GM20431 (cell line): ENCODE measurements around the gene ANXA6.

Experiments
- in situ Hi-C: fragments of 300-500 bp; cut with MseI, MboI; formaldehyde crosslinking; loops from one replicate; pipeline ENCODE4 v1.15.0; 2020; ENCODE audit warnings: low sequenced_read_pairs; ENCODE audit not compliant: unreplicated experiment

Gene ANXA6

GRCh38 chr5:151071021-151071420 lies 86.6 kb downstream of the ANXA6 start:
- in situ Hi-C loops = no loop called here

DNA sequence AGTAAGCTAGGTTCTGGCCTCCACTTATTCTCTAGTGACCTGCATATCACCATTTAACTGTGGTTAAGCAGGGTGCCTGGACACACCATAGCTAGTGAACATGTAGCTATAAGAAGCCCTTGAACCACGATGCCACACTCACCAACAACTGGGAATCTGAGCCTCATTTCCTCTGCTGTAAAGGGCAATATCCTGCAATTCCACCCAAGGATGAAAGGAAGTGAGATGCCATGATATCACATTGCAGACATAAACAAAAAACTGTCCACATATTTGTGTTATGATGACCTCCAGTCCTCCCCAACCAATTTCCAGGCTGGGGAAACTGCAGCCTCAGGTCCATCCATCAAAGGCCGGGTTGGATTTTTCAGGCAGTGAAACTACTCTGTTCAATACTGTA lies 87.1 kb downstream of the ANXA6 start:
- in situ Hi-C loops = no loop called here

DNA sequence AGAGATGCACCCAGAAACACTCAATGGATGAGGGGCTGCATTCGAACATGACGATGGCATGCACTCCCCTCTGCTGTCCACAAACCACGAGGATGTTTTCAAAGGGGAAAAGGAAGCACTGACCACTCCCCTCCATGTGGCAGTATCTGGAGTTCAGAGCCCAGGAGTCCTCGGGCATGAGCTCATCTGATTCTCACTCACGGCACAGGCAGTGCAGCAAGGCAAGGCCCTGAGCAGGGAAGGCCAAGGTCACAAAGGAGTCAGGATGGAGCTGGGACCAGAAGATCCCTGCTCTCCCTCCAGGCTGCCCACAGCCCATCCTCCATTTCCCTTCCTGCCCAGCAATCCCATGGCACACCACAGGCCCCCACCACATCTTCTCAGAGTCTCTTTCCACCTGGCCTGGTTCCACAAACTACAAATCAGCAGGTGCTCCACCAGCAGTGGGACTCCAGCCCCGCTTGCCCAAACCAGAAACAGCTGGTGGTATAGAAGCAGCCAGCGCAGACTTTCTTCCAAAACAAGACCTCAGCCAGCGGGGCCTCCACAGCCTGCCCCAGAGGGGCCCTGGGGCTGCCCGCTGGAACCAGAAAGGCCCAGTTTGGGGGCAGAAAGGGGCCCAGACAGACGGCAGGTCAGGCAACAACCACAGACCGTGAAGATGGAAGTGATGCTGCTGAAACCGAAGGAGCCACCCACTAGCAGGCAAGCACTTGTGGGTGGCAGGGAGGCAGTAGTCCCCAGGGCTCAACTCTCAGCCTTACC lies 89.0 kb downstream of the ANXA6 start:
- in situ Hi-C loops = no loop called here

- in situ Hi-C loops = no loop called here
Observed at GRCh38 chr5:151067632-151068432, 89.7 kb downstream of the ANXA6 start.

GRCh38 chr5:151066920-151067319 lies 90.7 kb downstream of the ANXA6 start:
- in situ Hi-C loops = no loop called here

DNA sequence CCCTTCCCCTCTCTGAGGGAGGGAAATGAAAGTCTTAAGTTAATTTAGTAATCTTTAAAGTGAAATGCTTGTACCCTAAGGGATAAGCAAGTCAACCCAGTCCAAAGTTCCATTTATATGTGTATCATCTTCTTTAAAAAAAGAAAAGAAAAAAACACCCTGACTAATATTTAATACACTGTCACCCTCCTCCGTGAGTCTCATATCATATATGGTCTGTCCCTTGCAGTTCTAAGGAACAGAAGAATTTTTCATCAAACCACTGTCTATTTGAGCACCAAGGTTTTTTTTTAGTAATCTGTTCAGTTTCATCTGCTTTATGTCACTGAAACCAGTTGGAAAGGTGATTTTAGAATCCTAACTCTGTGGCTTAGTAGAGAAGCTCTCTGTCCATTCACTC lies 92.0 kb downstream of the ANXA6 start:
- in situ Hi-C loops = no loop called here

DNA sequence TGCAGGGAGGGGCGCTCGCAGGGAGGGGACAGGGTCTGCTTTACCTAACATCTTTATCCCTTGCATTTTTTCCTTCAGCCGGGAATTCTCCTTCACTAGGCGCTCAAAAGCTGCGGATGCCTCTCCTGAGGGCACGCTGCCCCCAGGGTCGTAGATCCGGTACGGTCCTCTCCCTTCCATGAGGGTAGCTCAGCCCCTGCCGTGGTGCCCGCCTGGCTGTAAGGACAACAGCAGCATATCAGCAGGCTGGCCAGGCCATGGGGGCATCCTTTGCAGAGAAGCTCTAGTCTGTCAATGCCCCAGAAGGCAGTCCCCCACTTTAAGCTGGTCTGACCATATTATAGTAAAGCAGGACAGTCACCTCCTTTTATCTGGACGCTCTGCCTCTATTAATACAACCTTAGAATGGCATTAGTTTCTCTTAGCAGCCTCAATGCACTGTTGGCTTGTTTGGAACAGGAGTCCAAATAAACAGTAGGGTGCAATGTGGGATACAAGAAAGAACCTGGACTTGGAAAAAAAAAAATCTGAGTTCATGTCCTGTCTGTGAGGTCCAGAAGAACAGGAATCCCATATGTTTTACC lies 92.6 kb downstream of the ANXA6 start:
- in situ Hi-C loops = no loop called here

DNA sequence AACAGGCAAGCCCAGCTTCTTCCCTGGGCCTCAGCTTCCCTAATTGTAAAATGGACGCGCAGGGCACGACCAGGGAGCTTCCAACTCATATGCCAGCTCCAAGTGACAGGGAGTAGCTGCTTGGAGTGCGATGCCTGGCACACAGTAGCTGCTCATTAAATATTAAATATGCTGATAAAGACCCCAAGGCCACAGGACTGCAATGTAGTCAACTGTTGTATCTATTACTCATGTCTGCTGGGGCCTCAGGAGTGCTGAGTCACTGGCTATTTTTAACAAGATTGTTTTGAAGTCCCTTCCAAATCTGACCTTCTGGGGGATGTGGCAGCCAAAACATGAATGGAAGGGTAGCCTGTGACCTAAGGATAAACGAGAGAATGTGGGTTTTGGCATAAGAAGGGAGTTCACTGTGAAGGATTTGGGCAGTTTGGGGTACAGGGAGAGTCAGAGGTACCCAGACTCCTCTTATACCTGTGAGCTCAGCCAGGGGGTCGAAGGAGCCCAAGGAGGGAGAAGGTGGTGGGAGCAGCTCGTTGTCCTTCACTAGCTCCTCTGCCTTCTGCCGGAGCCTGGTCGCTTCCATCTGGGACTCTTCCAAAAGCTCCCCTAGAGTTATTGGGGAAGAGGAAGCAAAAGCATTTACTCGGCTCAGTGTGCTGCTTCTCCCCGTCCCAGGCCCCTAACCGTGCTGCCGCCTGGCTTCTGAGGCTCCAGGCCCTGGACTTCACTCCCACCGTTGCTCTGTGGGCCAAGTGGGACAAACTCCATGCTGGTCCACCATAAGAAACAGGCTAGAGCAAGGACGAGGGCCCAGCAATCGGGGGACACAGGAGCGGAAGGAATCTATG lies 94.2 kb downstream of the ANXA6 start:
- in situ Hi-C loops = no loop called here

GRCh38 chr5:151062405-151063141 lies 95.0 kb downstream of the ANXA6 start:
- in situ Hi-C loops = no loop called here

DNA sequence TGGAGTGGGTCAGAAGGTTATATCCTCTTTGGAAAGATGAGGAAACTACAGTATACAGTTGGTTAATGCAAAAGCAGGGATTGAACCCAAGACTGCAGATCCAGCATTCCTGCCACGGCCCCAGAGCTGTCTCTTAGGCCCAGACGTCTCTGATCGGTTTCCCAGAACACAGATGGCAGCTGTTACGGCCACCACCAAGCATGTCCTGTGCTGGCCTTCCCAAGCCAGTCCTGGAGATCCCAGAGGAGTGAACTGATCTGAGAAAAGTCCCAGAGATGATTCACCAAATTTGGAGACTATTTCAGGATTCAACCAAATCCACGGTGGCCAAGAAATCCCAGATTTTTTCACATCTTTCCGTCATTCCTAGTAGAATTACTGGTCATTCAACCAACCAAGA lies 96.8 kb downstream of the ANXA6 start:
- in situ Hi-C loops = no loop called here

- in situ Hi-C loops = loop anchor here (10.0 kb wide), 1 partner anchor 56 kb away; no protein-coding TSS in a partner anchor
Observed at GRCh38 chr5:151058891-151059489, 98.6 kb downstream of the ANXA6 start.

DNA sequence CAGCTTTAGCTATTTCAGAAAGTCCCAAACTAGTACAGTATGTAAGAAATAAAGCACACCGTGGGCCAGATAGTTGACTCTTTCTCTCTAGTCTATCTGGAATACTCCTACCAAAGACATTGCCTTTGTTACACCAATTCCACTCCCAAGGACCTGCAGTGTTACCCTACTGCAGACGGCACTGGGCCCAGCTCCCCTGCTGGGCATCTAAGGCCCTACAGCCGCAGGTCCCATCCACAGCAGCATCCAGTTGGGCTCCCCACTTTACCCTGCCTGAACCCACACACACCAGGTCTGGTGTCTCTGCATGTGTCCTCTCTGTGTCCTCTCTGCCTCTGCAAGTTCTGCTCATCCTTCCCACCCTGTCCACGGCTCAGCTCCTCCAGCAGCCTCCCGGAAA lies 99.3 kb downstream of the ANXA6 start:
- in situ Hi-C loops = loop anchor here (10.0 kb wide), 1 partner anchor 56 kb away; no protein-coding TSS in a partner anchor

GRCh38 chr5:151056379-151057325 lies 100.9 kb downstream of the ANXA6 start:
- in situ Hi-C loops = loop anchor here (10.0 kb wide), 1 partner anchor 58 kb away; no protein-coding TSS in a partner anchor

DNA sequence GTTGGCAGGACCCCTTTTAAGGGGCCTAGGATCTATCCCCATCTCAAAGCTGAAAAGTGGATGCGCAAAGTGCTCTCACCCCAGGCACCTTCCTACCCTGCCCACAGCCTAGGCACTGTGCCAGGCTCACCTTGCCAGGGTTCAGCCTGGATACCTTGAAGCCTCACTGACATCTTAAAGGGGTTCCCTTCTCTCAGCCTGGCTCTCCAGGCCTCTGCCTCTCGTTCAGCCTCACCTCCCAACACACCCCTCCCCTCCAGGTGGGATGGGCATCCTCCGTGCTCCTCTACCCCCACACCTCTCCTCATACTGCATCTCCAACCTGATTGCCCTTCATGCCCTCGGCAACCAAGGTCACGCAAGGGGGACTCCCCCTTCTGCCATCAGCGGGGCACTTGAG lies 102.2 kb downstream of the ANXA6 start:
- in situ Hi-C loops = loop anchor here (10.0 kb wide), 1 partner anchor 59 kb away; no protein-coding TSS in a partner anchor

- in situ Hi-C loops = loop anchor here (10.0 kb wide), 1 partner anchor 60 kb away; no protein-coding TSS in a partner anchor
Observed at GRCh38 chr5:151054709-151055108, 102.9 kb downstream of the ANXA6 start.

DNA sequence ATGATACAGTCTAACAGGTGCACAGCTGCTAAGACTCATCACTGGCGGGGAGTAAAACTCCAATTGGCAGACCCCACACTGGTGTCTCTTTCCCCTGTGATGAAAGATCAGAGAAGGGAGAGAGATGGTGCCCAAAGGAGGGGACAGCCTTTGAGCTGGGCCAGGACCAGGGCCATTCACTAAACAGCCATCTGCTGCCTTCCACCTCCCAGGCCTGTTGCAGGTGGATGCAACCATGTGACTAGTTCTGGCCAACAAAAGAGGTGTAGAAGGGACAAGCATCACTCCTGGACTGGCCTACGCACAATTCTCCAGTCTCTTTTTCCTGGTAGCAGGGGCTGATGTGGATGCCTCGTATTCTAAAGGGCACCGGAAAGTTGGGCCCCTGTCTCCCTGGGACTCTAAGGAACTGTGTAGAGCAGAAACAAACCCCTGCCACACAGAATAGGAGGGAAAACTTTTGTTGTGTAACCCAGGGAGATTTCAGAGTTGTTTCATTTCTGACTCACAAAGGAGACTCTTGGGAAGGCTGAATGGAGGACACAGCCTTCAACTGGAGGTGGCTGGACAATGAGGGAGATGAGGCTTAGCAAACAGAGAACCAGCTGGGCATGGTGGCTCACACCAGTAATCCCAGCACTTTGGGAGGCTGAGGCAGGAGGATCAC lies 103.7 kb downstream of the ANXA6 start:
- in situ Hi-C loops = loop anchor here (10.0 kb wide), 1 partner anchor 61 kb away; no protein-coding TSS in a partner anchor

GRCh38 chr5:151052836-151053235 lies 104.7 kb downstream of the ANXA6 start:
- in situ Hi-C loops = loop anchor here (10.0 kb wide), 1 partner anchor 62 kb away; no protein-coding TSS in a partner anchor
